HEK293 (cell line): ENCODE results near the gene CREBRF.

ENCODE experiments used
- CTCF ChIA-PET: fragments of 350-600 bp; formaldehyde crosslinking; extraction: SDS; loops from one replicate; lab custom pipeline; 2021; ENCODE audit warnings: antibody characterized with exemption; lab: Yijun Ruan, JAX
- POLR2A ChIA-PET: fragments of 300-600 bp; formaldehyde crosslinking; extraction: SDS; loops from one replicate; lab custom pipeline; 2020; ENCODE audit warnings: antibody characterized with exemption, inconsistent platforms; lab: Yijun Ruan, JAX
- H3K27ac ChIP-seq: fragments of 200-500 bp; sonication (Bioruptor generic); 2 replicates; pipeline ENCODE4 v1.5.1; 2014; ENCODE audit warnings: low read depth, low read length, control low read depth, inconsistent platforms; ENCODE audit errors: extremely low read depth
- H3K36me3 ChIP-seq, 2 experiments: fragments of 200-500 bp in 1 of 2; sonication (Bioruptor generic) in 1 of 2; 1 replicate in 1 of 2; 2 replicates in 1 of 2; pipeline ENCODE4 v1.5.1; 2014 to 2017; ENCODE audit warnings: inconsistent platforms in 2 of 2, low read length in 2 of 2; ENCODE audit not compliant: control insufficient read depth in 2 of 2, insufficient read depth in 1 of 2
- H3K4me1 ChIP-seq: fragments of 200-500 bp; sonication (Bioruptor generic); 2 replicates; pipeline ENCODE4 v1.5.1; 2014; ENCODE audit warnings: mild to moderate bottlenecking, low read length, inconsistent platforms; ENCODE audit not compliant: control insufficient read depth, insufficient read depth
- H3K4me3 ChIP-seq: 2 replicates; pipeline ENCODE4 v1.5.1; 2011; ENCODE audit warnings: low read depth, mild to moderate bottlenecking, control low read depth, low read length, moderate library complexity
- H3K9me3 ChIP-seq: fragments of 200-500 bp; sonication (Bioruptor generic); 2 replicates; pipeline ENCODE4 v1.5.1; 2014; ENCODE audit warnings: low read depth, low read length, inconsistent platforms; ENCODE audit not compliant: control insufficient read depth, insufficient read depth
- HIC1 ChIP-seq: fragments of 450-650 bp; formaldehyde crosslinking; IDR thresholded peaks from 2 replicates; pipeline ENCODE4 v1.5.1; 2016; ENCODE audit warnings: missing biosample characterization, missing genetic modification characterization
- KLF16 ChIP-seq: fragments of 450-650 bp; formaldehyde crosslinking; IDR thresholded peaks from 2 replicates; pipeline ENCODE4 v1.5.1; 2017; ENCODE audit warnings: missing biosample characterization, missing genetic modification characterization
- SCRT2 ChIP-seq: fragments of 450-650 bp; formaldehyde crosslinking; IDR thresholded peaks from 2 replicates; pipeline ENCODE4 v1.5.1; 2016; ENCODE audit warnings: missing biosample characterization, missing genetic modification characterization
- TRIM28 ChIP-seq: IDR thresholded peaks from 2 replicates; pipeline ENCODE4 v1.6.1; 2011; ENCODE audit warnings: low read length, control low read depth, borderline replicate concordance
- ZBTB10 ChIP-seq: fragments of 450-650 bp; formaldehyde crosslinking; IDR thresholded peaks from 2 replicates; pipeline ENCODE4 v1.5.1; 2016; ENCODE audit warnings: missing biosample characterization, missing genetic modification characterization
- ZFP69B ChIP-seq: fragments of 450-650 bp; formaldehyde crosslinking; IDR thresholded peaks from 2 replicates; pipeline ENCODE4 v1.5.1; 2016; ENCODE audit warnings: missing biosample characterization, missing genetic modification characterization
- ZNF138 ChIP-seq: fragments of 450-650 bp; formaldehyde crosslinking; IDR thresholded peaks from 2 replicates; pipeline ENCODE4 v1.5.1; 2016; ENCODE audit warnings: missing biosample characterization, missing genetic modification characterization, borderline replicate concordance
- ZNF19 ChIP-seq: fragments of 450-650 bp; formaldehyde crosslinking; IDR thresholded peaks from 2 replicates; pipeline ENCODE4; 2016; ENCODE audit warnings: missing biosample characterization, missing genetic modification characterization, low read depth
- ZNF2 ChIP-seq: fragments of 450-650 bp; formaldehyde crosslinking; IDR thresholded peaks from 2 replicates; pipeline ENCODE4 v1.5.1; 2016; ENCODE audit warnings: missing biosample characterization, missing genetic modification characterization
- ZNF266 ChIP-seq: fragments of 450-650 bp; formaldehyde crosslinking; IDR thresholded peaks from 2 replicates; pipeline ENCODE4 v1.5.1; 2016; ENCODE audit warnings: missing biosample characterization, missing genetic modification characterization, low read depth
- ZNF280D ChIP-seq: fragments of 450-650 bp; formaldehyde crosslinking; IDR thresholded peaks from 2 replicates; pipeline ENCODE4 v1.5.1; 2016; ENCODE audit warnings: missing biosample characterization, missing genetic modification characterization
- ZNF350 ChIP-seq: fragments of 450-650 bp; formaldehyde crosslinking; IDR thresholded peaks from 2 replicates; pipeline ENCODE4 v1.5.0; 2017; ENCODE audit warnings: missing biosample characterization, mild to moderate bottlenecking, missing genetic modification characterization
- ZNF521 ChIP-seq: fragments of 450-650 bp; formaldehyde crosslinking; IDR thresholded peaks from 2 replicates; pipeline ENCODE4 v1.5.1; 2017; ENCODE audit warnings: missing biosample characterization, mild to moderate bottlenecking, missing genetic modification characterization
- ZNF585B ChIP-seq: fragments of 450-650 bp; formaldehyde crosslinking; IDR thresholded peaks from 2 replicates; pipeline ENCODE4 v1.5.1; 2016; ENCODE audit warnings: missing biosample characterization, missing genetic modification characterization
- ZNF600 ChIP-seq: fragments of 450-650 bp; formaldehyde crosslinking; IDR thresholded peaks from 2 replicates; pipeline ENCODE4 v1.5.1; 2016; ENCODE audit warnings: missing biosample characterization, missing genetic modification characterization
- ZNF629 ChIP-seq: fragments of 450-650 bp; formaldehyde crosslinking; IDR thresholded peaks from 2 replicates; pipeline ENCODE4 v1.5.1; 2017; ENCODE audit warnings: missing biosample characterization, missing genetic modification characterization
- ZNF692 ChIP-seq: fragments of 450-650 bp; formaldehyde crosslinking; IDR thresholded peaks from 2 replicates; pipeline ENCODE4 v1.5.1; 2016; ENCODE audit warnings: missing biosample characterization, missing genetic modification characterization
- ZNF76 ChIP-seq: fragments of 450-650 bp; formaldehyde crosslinking; IDR thresholded peaks from 2 replicates; pipeline ENCODE4; 2016; ENCODE audit warnings: low read depth, missing biosample characterization, missing genetic modification characterization, borderline replicate concordance
- ZNF777 ChIP-seq: fragments of 450-650 bp; formaldehyde crosslinking; IDR thresholded peaks from 2 replicates; pipeline ENCODE4 v1.5.1; 2017; ENCODE audit warnings: missing biosample characterization, missing genetic modification characterization, borderline replicate concordance
- ZSCAN4 ChIP-seq: fragments of 450-650 bp; formaldehyde crosslinking; IDR thresholded peaks from 2 replicates; pipeline ENCODE4 v1.5.1; 2017; ENCODE audit warnings: missing biosample characterization, missing genetic modification characterization

The CREBRF gene

GRCh38 chr5:173163219-173163618, 107.1 kb downstream of the CREBRF start:
- no peak for TF ChIP-seq ZNF629
- no peak for TF ChIP-seq ZFP69B (tag by site-specific recombination)
- TF ChIP-seq HIC1 = no peak
- no peak for TF ChIP-seq ZNF19 (tag by site-specific recombination)
- TF ChIP-seq ZNF280D (tag by site-specific recombination) = no peak
- TF ChIP-seq ZNF600 (tag by site-specific recombination) = no peak
- TF ChIP-seq TRIM28 = no peak
- no peak for TF ChIP-seq ZNF521 (tag by site-specific recombination)
- TF ChIP-seq ZSCAN4 (tag by site-specific recombination) = no peak
- no peak for TF ChIP-seq ZNF2
- TF ChIP-seq ZNF777 (tag by site-specific recombination) = no peak
- no peak for TF ChIP-seq ZNF76 (tag by site-specific recombination)
- TF ChIP-seq ZNF692 (tag by site-specific recombination) = no peak
- TF ChIP-seq SCRT2 (tag by site-specific recombination) = no peak
- TF ChIP-seq KLF16 (tag by site-specific recombination) = no peak
- TF ChIP-seq ZNF266 (tag by site-specific recombination) = no peak
- no peak for TF ChIP-seq ZNF138 (tag by site-specific recombination)
- no peak for TF ChIP-seq ZNF350 (tag by site-specific recombination)
- no peak for TF ChIP-seq ZBTB10
- no peak for TF ChIP-seq ZNF585B (tag by site-specific recombination)
- peaks cover 6 to 42% of the 10 kb centered on the region in 2 experiments for H3K36me3 ChIP-seq
- POLR2A ChIA-PET = no interaction called here
- CTCF ChIA-PET = interaction anchor here (0.6 kb wide), 2 partner anchors 458 to 491 kb away, joined by 3 read pairs; no protein-coding TSS in a partner anchor
- no peak overlapping the region for H3K27ac ChIP-seq
- no peak overlapping the region for H3K4me3 ChIP-seq
- H3K4me1 ChIP-seq = no peaks in the 10 kb centered on the region
- H3K9me3 ChIP-seq = no peaks in the 10 kb centered on the region
